HG02870 (cell line): ENCODE measurements around the gene HARBI1.

Experiments used
- ATAC-seq: cut with Tn5 transposase; IDR thresholded peaks from one replicate; pipeline ENCODE4 v1.9.1; 2021; ENCODE audit warnings: mild to moderate bottlenecking, moderate library complexity; ENCODE audit not compliant: unreplicated experiment

Gene HARBI1

DNA sequence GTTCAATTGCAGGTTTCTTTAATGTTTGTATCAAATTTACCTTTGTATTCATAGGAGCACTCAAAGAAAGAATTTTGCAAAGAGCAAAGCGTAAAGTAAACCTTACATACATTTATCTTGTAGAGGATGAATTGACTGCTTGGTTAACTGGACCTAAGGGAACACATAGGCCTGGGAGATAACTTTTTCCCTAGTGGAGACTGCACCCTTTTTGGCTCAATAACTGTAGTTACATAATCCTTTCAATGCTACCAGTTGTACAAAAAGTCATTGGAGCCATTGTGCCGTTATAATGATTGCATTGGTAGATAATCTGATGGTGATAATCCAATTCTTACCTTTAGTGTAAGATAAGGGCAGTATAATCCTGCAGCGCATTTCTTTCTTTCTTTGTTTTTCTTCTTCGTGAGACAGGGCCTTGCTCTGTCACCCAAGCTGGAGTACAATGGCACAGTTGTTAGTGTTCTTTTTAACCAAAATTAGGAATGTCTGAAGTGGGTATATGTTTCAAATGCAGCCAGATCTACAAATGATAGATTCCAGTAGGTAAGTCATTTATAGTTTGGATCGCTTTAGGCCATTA lies 18.6 kb upstream of the HARBI1 start:
- ATAC-seq: no peak

DNA sequence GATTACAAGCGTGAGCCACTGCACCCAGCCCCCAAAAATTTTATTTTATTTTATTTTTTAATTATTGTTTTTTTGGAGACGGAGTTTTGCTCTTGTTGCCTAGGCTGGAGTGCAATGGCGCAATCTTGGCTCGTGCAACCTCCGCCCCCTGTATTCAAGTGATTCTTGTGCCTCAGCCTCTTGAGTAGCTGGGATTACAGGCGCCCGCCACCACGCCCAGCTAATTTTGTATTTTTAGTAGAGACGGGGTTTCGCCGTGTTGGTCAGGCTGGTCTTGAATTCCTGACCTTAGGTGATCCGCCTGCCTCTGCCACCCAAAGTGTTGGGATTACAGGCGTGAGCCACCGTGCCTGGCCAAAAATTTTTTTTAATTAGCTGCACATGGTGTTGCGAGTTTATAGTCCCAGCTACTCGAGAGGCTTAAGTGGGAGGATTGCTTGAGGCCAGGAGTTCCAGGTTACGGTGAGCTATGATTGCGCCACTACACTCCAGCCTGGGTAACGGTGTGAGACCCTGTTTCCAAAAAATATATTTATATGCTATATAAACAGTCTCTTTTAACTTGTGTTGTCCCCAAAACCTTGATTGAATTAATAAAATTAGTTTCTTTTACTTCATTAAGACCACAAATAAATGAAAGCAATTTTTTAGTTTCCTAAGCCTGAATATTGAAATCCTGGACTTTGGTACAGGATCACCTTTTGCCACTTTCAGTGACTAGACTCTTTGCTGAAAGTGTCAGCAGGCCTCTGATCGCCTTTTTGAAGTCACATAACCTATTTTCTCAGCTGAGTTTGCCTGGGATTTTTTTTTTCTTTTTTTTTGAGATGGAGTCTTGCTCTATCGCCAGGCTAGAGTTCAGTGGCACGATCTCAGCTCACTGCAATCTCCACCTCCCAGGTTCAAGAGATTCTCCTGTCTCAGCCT lies 16.5 kb upstream of the HARBI1 start:
- no peak for ATAC-seq

DNA sequence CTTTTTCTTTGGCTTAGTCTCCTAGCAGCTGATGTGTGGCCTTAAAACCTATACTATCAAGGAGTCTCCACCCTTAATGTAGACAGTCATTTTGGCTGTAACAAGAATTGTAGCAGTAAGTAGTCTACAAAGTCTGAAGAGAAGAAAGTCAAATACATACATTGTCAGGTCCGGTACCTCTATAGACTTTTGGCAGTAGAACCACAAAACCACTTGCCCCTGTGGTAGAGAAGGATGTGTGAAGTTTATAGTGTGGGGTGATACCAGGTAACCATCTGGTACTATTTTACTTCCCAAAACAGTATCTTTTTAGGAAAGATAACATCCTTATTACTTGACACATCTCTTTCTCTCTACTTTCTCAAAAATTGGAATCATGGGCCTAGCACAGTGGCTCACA lies 15.5 kb upstream of the HARBI1 start:
- no peak for ATAC-seq

DNA sequence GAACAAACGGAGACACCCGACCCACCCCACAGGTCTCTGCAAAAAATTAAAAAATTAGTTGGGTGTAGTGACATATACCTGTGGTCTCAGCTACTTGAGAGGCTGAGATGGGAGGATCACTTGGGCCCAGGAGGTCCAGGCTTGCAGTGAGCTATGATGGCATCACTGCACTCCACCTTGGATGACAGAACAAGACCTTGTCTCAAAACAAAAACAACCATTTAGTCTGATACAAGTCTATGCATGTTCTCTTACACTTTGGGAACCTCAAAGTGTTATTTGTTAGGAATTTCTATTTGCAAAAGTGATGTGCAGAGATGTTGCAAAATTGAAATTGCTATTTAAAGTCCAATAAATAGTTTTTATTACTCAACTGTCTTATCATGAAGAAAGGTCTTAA lies 14.6 kb upstream of the HARBI1 start:
- ATAC-seq: no peak

DNA sequence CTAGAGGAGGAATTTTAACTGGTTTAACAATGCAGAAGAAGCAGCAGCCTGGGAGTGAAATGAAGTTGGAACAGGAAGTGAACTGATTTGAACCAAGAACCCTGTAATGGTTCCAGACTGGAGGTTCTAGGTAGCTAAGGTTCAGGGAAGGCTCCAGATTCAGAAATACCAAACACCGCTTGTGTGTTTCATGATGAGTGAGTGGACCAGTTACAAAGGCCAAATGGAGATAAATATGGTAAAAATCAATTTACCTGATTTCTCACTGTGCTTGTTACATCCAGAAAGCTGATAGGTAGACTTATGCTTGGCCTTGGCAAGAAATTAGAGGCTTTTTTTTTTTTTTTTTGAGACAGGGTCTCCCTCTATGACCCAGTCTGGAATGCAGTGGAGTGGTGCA lies 13.2 kb upstream of the HARBI1 start:
- ATAC-seq: no peak

DNA sequence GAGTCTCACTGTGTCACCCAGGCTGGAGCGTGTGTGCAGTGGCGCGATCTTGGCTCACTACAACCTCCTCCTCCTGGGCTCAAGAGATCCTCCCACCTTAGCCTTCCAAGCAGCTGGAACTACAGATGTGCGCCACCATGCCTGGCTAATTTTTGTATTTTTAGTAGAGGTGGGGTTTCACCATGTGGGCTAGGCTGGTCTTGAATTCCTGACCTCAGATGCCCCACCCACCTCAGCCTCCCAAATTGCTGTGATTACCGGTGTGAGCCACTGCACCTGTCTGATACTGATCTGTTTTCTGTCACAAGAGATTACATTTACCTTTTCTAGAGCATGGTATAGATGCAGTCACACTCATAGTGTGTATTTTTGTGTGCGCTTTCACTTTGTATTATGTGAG lies 11.9 kb upstream of the HARBI1 start:
- no peak for ATAC-seq

DNA sequence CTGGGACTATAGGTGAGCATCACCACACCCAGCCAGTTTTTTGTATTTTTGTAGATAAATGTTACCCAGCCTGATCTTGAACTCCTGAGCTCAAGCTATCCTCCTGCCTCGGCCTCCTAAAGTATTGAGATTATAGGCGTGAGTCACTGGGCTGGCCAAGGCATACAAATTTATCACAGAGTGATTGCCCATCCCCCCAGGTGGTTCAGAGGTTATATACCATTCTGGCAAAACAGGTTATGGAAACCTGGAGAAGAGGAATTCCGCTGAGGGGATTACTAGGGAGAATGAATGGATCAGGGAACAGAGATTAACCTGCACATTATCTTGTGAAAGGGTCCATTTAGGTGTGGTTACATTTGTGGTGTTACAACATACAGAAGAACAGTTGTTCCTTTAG lies 8.4 kb upstream of the HARBI1 start:
- ATAC-seq: no peak

DNA sequence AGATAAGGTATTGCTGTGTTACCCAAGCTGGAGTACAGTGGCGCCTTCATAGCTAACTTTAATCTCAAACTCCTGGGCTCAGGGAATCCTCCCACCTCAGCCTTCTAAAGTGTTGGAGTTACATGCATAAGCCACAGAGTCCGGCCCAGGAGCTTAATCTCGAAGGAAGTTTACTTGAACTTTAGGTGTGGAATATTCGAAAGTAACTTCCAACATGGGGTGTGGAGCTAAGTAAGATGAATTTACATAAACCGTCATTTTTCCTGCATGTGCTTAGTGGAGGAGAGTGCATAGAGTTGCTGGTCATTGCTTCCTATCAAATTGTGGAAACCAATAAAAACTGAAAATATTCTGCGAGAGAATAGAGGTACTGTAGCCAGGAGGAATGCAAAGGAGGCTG lies 1.8 kb upstream of the HARBI1 start:
- ATAC-seq: no peak

DNA sequence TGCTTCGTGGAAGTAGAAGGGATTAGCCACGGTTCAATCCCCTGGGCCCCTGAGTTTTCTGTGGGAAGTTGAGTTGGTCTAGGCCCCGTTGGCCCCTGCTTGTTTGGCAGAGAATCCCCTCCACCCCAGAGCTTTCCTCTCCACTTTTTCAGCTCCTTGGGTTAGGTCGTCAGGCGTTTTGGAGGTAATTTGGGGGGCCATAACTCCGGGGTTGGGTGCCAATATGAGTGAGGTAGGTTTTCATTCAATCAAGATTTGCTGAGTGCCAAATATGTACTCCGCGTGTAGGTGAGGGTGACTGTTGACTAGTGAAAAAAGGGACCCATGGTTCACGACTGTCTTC lies 916 bp upstream of the HARBI1 start:
- no peak for ATAC-seq

DNA sequence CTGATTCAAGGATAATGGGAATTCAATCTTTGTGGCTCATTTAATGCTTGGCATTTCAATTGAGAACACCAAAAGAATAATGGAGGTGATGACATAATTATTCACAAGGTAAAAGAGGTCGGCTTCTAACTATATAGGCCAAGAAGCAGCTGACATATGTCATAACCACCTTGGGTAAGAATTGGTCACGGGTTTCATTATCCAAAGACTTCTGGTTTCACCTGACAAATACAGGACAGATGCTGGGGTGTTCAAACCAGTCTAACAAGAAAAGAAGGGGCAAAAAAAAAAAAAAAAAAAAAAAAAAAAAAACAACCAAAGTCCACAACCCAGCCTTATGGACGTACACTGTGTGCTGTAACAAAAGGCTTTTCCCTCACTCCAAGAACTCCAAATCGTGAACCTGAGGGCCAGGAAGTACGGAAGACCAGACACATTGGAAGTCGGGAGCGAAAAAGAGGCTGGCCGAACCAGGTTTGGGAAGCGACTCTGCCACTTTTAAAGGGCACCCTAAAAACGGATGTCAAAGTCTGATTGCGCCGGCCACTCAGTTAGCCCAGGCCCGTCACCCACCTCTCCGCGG lies 385 bp downstream of the HARBI1 start:
- ATAC-seq: peak; percentile 3

DNA sequence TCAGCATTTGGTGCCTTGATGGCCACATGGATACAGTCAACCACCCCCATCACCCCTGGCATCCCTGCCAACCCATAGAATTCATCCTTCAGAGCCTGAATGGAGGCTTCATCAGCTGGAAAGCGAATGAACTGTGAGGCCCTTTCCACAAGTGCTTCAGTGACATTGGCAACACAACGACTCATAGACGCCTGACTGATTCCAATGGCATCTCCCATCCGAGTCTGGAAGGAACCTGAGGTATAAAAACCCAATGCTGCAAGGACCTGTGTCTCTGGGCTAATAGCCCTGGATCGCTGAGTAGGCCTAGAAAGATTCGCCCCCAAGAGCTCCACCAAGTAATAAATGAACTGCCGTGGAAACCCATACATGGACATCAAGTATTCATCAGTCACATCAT lies 1.3 kb downstream of the HARBI1 start:
- no peak for ATAC-seq

DNA sequence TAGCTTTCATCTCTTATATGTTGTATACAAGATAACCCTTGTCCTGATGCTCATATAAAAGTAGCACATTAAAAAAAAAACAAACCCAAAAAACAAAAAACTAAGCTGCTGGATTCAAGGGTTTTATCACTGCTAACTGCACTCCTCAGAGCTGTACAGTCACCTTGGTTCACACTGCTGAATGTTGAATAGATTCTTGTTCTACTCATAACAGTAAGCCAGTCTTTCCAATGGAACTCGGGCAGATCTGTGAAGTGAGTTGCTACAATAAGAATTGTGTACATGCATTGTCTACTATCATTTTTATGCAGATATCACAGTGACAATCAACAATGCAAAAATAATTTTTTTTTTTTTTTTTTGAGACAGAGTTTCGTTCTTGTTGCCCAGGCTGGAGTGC lies 4.7 kb downstream of the HARBI1 start:
- no peak for ATAC-seq

DNA sequence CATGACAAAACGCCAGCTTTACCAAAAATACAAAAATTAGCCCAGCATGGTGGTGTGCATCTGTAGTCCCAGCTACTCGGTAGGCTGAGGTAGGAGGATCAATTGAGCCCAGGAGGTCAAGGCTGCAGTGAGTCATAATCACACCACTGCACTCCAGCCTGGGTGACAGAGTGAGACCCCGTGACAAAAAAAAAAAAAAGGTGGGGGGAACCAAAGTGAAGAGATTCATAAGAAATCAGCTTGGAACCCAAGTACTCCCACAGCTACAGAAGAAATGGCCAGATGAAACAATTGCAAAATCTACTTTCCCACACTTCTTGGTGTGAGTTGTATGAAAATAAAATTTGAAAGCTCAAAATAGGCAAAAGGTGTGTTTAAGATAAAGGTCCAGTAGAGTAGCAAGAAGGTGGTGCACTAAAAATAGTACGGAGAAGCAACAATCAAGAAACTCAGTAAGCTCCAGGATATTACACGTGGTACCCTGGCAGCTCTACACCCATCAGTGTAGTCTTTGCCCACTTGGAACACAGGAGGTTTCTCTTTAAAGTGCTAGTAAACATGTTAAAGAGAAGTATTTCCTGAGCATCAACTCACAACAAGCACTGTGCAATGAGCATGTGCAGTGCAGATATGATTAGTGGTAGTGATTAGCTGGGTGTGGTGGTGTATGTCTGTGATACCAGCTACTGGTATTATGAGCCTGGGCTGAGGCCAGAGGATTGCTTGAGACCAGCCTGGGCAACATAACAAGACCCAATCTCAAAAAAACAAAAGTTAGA lies 5.3 kb downstream of the HARBI1 start:
- no peak for ATAC-seq

DNA sequence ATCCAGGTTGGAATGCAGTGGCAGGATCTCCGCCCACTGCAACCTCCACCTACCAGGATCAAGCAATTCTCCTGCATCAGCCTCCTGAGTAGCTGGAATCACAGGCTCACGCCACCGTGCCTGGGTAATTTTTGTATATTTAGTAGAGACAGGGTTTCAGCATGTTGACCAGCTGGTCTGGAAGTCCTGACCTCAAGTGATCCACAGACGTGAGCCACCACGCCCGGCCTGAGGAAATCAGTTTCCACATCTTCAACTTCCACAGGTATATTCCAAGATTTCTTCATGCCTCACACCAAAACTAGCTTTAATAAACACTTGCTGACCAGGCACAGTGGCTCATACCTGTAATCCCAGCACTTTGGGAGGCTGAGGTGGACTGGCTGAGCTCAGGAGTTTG lies 7.6 kb downstream of the HARBI1 start:
- ATAC-seq: no peak

DNA sequence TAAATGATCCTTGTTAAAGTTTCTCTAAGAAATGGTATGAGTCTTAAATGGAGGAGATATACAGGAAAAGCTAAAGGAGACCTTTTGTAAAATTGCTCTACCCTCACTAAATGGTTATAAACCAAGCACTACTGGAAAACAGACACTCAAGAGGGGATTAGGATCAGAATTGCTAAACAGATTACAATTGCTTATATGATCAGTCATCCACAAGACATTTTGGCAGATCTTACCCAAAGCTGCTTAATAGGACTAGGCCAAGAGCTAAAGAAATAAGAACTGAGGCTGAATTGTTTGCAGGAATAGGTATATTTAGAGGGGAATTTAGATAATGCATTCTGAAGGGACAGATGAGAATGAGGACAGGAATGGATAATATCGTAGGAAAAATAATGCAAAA lies 9.5 kb downstream of the HARBI1 start:
- ATAC-seq: no peak

DNA sequence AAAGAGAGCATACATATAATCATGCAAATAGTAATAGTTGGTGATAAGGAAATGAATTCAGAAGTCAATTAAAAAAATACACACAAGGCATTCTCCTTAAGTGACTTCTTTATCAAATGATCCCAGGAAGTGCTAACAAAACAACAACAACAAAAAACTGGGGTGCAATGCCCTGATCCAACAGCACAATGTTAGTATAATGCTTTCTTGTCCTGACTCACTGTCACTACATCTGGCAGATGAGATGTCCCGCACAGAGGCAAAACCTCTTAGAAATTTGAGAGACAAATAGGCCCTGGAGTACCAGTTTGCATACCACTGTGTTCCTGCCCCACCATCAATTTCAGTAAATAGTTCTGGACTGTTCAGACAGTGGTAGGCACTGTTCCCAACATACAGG lies 12.2 kb downstream of the HARBI1 start:
- no peak for ATAC-seq

DNA sequence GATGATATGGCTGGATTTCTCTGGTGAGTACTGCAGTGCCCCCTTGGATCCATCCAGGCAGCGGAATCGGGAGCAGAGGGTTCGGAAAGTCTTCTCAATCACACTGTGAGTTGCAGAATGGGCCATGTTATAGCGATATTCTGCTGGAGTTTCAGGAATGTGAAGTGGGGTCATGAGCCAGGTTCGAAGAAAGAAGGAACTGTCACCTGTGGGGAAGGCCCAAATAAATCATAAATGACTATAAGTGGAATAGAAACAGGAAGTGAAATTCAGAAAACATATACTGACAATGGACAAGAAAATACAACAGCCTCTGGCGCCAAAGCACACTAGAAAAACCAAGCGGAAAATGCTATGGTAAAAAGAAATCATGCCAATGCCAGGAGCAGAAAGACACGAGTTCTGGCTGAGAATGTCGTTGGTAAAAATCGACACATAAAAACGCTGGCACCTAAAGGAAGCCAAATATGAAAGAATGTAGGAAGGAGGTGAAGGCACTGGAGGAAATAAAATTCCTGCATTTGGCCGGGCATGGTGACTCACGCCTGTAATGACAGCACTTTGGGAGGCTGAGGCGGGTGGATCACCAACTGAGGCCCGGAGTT lies 13.2 kb downstream of the HARBI1 start:
- ATAC-seq: no peak

DNA sequence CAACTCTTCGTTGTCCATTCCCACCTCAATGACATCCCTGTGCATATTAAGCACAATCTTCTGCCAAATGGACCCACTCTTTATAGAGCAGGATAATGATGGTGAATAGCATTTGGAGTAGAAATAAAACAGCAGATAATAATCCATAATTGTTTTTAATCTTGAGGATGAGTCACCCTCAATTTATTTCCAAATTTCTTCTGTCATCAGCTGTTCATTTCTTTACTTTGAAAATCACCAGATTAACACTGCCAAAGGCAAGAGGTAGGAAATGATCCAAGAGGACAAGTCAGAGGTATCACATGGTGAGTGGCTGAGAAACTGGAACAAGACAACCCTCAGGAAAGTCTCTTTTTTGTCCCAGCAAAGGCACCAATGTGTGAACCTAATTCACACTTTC lies 15.9 kb downstream of the HARBI1 start:
- no peak for ATAC-seq

DNA sequence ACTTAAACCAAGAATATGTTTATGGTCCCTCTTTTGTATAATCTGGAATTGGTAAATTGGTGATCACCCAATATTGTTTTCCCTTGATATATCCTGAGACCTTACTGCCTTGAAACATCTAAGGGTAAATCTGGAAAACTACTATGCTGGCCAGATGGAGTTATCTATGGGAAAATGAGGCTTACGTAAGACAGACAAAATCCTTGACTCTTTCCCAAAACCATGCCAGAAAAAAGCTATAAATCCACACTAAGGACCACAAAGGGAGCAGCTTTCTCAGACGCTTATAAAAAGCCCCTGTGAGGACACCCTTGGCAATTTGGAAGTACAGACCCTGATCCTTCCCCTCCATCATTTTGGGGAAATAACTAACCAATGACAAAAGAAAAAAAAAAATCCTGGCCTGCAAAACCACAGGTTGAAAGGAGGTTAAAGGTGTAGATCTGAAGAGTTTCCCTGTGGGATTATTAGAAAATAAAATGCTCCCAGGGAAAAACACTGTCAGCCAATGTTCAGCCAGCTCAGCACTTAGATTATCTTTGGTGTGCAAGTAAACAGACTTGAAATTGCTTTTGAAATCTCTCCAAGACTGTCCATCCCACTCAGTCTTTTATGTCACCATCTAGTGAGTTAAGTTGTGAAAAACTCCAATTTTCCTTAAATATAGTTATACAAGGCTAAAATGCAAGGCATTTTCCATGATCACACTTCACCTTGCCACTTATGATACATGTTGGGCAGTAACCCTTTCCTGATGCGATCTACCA lies 16.6 kb downstream of the HARBI1 start:
- no peak for ATAC-seq
